DMS79 treated with DMSO at 0.1 percent for 48 hours (cell line): ENCODE results near the gene ERG.

Experiments
- DNase-seq: peaks from one replicate; lab custom pipeline; 2025; lab: John Stamatoyannopoulos, UW

Gene ERG

GRCh38 chr21:38358098-38358497 is 140.2 kb downstream of the ERG start:
- DNase-seq: no peak

- DNase-seq: no peak
Observed at GRCh38 chr21:38356883-38357625, 141.2 kb downstream of the ERG start.

- peak; percentile 20 for DNase-seq
Observed at GRCh38 chr21:38355992-38356781, 142.1 kb downstream of the ERG start.

- no peak for DNase-seq
Observed at GRCh38 chr21:38355353-38355752, 142.9 kb downstream of the ERG start.

- no peak for DNase-seq
Observed at GRCh38 chr21:38354746-38355145, 143.5 kb downstream of the ERG start.

GRCh38 chr21:38354231-38354630 is 144.0 kb downstream of the ERG start:
- no peak for DNase-seq

- DNase-seq: no peak
Observed at GRCh38 chr21:38352536-38353219, 145.6 kb downstream of the ERG start.

GRCh38 chr21:38351961-38352521 is 146.2 kb downstream of the ERG start:
- no peak for DNase-seq

GRCh38 chr21:38351176-38351959 is 146.9 kb downstream of the ERG start:
- no peak for DNase-seq

- DNase-seq: no peak
Observed at GRCh38 chr21:38350684-38351083, 147.6 kb downstream of the ERG start.

GRCh38 chr21:38349977-38350376 is 148.3 kb downstream of the ERG start:
- no peak for DNase-seq

GRCh38 chr21:38349111-38349746 is 149.0 kb downstream of the ERG start:
- no peak for DNase-seq

- DNase-seq: no peak
Observed at GRCh38 chr21:38346286-38346685, 152.0 kb downstream of the ERG start.

GRCh38 chr21:38343691-38344090 is 154.6 kb downstream of the ERG start:
- DNase-seq: no peak

- no peak for DNase-seq
Observed at GRCh38 chr21:38342739-38343138, 155.5 kb downstream of the ERG start.

- DNase-seq: no peak
Observed at GRCh38 chr21:38341546-38342012, 156.7 kb downstream of the ERG start.

GRCh38 chr21:38340131-38340530 is 158.1 kb downstream of the ERG start:
- DNase-seq: no peak

GRCh38 chr21:38337793-38338192 is 160.5 kb downstream of the ERG start:
- no peak for DNase-seq

GRCh38 chr21:38334866-38335265 is 163.4 kb downstream of the ERG start:
- no peak for DNase-seq

- no peak for DNase-seq
Observed at GRCh38 chr21:38333301-38334272, 164.7 kb downstream of the ERG start.
